GF-D8 (cell line): Measurements from ENCODE around the gene UBXN2A.
"Not testable (repeated sequence)": the region's sequence is repeated elsewhere in the genome, so short reads cannot be mapped to it uniquely, and the experiment has no call there.

Experiments
- DNase-seq: peaks from one replicate; lab custom pipeline; 2025; lab: John Stamatoyannopoulos, UW

Gene UBXN2A

GRCh38 chr2:23941644-23942043, 1.4 kb downstream of the UBXN2A start:
- no peak for DNase-seq

- no peak for DNase-seq
These were observed 3.4 kb downstream of the UBXN2A start for GRCh38 chr2:23943666-23944065.

- DNase-seq, result no peak
These were observed 4.3 kb downstream of the UBXN2A start for GRCh38 chr2:23944527-23944926.

GRCh38 chr2:23944976-23945375, 4.7 kb downstream of the UBXN2A start:
- DNase-seq, result no peak

DNA sequence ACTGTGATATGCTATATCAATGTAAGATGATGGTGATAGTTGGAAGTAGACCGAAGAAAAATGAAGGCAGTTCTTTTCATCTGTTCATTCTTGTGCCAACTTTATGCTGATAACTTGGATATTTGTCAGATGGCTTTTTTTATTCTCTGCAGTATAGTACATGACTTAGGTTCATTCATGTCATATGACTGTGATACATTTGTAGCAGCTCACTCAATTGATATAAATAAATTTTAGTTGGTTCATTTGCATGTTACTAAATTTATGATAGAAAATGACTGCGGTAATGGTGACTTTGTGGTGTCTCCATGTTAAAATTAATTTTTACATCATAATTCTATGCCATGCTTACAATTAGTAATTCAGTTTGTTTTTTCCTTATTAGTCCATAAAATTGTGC, 7.1 kb downstream of the UBXN2A start:
- DNase-seq, result no peak

- DNase-seq, result not testable (repeated sequence)
These were observed 12.3 kb downstream of the UBXN2A start for GRCh38 chr2:23952558-23952957.

- DNase-seq, result no peak
These were observed 13.4 kb downstream of the UBXN2A start for GRCh38 chr2:23953625-23954024.

DNA sequence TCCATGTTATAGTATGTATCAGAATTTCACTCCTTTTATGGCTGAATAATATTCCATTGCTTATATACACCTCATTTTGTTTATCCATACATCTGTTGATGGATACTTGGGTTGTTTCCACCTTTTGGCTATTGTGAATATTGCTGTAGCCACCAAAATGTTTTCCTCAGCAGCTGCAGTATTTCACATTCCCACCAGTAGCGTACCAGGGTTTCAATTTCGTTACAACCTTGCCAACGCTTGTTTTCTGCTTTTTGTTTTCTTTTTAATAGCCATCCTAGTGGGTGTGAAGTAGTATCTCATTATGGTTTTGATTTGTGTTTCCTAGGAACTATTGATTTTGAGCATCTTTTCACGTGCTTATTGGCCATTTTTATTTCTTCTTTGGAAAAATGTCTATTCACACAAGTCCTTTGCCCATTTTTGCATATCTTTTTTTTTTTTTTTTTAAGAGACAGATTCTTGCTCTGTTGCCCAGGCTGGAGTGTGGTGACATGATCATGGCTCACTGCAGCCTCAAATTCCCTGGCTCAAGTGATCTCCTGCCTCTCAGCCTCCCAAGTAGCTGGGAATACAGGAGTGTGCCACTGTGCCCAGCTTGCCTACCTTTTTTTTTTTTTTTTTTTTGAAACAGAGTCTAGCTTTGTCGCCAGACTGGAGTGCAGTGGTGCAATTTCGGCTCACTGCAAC, 14.2 kb downstream of the UBXN2A start:
- no peak for DNase-seq

GRCh38 chr2:23967846-23968245, 27.6 kb downstream of the UBXN2A start:
- no peak for DNase-seq

- DNase-seq, result no peak
These were observed 36.6 kb downstream of the UBXN2A start for GRCh38 chr2:23976883-23977282.

GRCh38 chr2:23988371-23988770, 48.1 kb downstream of the UBXN2A start:
- DNase-seq, result no peak

DNA sequence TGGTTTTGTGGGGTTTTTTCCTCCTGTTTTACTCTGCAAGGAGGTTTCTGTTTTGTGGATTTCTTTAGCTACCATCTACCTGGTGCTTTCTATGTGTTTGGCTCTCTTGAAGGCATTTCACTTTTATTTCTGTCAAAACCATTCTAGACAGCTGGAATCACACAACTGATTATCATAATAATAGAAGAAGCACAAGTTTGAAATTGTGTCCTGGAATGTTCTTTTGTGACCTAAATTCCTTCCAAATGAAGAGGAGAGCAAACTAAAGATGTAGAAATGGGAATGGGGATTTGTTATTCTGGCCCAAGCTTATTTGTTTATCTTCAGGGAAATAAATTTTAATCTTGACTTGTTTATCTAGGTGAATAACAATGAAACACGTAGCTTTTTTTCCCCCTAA, 52.7 kb downstream of the UBXN2A start:
- DNase-seq, result no peak

GRCh38 chr2:23993736-23994269, 53.5 kb downstream of the UBXN2A start:
- no peak for DNase-seq

DNA sequence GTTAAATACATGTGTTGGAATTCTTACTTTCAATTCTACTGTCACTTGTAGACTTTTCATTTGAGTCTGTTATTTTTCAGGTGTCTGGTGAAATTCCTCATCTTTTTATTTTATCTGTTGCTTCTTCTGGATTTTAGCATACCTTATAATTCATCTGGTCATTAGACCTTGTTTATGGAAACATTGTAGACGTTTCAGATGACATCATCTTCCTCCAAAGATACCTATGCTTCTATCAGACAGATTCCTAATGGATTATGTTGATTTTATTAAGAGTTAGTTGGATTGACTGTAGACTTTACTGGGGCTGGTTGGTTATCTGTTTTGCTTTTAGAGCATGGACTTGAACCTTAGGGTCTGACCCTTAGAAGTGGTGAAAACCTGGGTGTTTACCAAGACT, 54.3 kb downstream of the UBXN2A start:
- no peak for DNase-seq

DNA sequence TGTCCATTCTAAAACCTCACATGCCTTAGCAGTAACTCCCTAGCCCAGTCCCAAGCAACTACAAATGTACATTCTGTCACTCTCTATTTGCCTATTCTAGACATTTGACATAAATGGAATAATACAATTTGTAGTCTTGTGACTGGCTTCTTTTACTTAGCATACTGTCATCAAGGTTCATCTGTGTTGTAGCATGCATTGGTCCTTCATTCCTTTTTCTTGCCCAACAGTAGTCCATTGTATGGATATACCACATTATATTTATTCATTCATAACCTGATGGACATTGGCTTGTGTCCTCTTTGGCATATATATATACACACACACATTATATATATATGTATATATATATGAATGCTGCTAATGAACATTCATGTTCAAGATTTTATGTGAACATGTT, 67.4 kb downstream of the UBXN2A start:
- DNase-seq, result no peak

- DNase-seq, result no peak
These were observed 68.6 kb downstream of the UBXN2A start for GRCh38 chr2:24008672-24009366.

DNA sequence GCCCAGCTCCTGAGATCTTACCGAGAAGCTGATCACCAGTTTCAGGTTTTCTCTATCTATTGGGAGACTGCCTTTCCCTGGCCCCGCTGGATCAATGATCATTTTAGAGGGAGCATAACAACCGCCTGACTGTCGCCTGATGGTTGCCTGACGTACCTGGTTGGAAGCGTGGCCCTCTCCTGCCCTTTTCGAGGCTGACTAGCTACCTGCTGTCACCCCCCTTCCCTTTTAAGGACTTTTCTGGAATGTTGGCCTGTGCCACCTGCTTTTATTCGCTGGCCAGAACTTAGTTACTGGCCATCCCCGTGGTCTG, 69.1 kb downstream of the UBXN2A start:
- DNase-seq, result no peak

DNA sequence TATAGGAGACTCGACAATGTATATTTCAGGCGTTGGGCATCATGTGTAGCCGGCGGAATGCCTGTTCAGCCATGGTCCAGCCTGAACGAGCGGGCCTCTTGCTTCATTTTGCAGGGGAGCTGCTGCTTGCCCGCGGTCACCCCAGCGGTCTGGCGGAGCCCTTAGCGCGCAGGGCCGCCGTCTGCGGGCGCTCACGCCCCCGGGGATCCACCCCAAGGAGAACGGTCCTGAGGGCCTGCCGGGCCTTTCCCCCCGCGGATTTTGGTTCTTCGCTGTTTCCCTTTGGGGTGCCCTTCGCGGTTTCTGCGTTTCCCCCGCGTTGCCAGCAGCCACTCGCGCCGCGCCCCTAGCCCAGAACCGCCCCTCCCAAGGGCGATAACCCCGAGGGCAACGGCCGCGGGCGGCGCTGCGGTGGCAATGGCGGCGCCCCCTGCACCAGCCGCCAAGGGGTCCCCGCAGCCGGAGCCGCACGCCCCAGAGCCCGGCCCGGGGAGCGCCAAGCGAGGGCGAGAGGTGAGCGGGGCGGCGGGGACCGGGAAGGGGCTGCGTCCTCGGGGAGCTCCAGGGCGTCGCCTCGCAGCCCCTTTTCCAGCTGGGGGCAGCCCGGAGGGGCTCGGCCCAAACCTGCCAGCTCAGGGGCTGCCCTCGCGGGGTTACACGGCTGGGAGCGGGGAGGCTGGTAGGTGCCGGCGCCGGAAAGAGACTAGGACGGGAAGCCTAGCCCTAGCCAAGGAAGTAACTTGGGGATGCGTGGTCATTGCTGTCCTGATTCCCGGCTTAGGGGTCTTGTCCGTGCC, 69.6 kb downstream of the UBXN2A start, which contains the start of gene MFSD2B:
TSS of gene MFSD2B (plus strand) at position 406 of the 797 bp plus-strand sequence. CDS start at position 418, 12 bp downstream.
- DNase-seq, result no peak

DNA sequence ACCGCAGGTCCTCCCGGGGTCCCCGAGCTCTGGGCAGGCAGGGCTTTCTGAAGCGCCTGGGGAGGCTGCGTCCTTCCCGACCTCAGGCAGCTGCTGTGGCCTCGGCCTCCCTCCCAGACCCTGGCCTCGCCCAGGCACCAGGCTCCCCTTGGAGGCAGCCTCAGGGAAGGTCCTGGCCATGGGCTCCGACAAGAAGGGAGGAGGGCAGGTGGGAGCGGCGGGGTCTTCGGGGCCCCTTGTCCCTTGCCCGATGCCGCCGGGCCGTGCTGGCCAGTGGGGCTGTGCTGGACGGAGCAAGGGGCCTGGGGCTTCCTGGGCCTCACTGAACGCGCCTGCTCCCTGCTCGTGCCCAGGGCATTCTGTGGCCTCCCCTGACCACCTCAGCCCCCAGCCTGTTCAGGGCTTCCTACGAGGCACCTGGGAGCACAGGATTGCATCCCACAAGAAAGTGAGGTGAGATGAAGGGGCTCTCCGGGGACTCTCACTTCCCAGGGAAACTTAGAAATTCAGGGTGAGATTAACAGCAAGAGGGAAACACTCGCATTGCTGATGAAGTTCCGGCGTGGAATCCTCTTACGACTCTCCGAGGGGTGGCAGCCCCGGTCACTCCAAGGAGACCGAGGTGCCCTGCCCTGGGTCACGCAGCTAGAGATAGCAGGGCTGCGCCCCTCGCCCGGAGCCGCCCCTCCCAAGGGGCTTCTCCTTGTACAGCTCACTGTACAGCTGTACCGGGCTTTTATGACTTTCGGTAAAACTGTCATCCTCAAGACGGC, 70.4 kb downstream of the UBXN2A start:
- DNase-seq, result no peak

GRCh38 chr2:24011250-24012104, 71.2 kb downstream of the UBXN2A start:
- DNase-seq, result peak; percentile 34
